ENCODE measurements around the gene ARR3.
"Not testable (repeated sequence)": the region's sequence is repeated elsewhere in the genome, so short reads cannot be mapped to it uniquely, and the experiment has no call there.

GRCh38 chrX:70323628-70324027 is 55.5 kb downstream of the ARR3 start:
- not testable (repeated sequence) for TF ChIP-seq POLR2A (IDR thresholded peaks at IDR 0.05)
- TF ChIP-seq, protein P1, sequence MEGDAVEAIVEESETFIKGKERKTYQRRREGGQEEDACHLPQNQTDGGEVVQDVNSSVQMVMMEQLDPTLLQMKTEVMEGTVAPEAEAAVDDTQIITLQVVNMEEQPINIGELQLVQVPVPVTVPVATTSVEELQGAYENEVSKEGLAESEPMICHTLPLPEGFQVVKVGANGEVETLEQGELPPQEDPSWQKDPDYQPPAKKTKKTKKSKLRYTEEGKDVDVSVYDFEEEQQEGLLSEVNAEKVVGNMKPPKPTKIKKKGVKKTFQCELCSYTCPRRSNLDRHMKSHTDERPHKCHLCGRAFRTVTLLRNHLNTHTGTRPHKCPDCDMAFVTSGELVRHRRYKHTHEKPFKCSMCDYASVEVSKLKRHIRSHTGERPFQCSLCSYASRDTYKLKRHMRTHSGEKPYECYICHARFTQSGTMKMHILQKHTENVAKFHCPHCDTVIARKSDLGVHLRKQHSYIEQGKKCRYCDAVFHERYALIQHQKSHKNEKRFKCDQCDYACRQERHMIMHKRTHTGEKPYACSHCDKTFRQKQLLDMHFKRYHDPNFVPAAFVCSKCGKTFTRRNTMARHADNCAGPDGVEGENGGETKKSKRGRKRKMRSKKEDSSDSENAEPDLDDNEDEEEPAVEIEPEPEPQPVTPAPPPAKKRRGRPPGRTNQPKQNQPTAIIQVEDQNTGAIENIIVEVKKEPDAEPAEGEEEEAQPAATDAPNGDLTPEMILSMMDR (IDR thresholded peaks at IDR 0.05), result not testable (repeated sequence)
